Keratinocyte (primary cell): ENCODE measurements around the gene FBN1. TPM values are rescaled to one million over a fixed set of nuclear protein-coding genes. Genes with fewer than 3 reads are reported as not detected.

Experiments used
- DNase-seq: peaks from one replicate; pipeline ENCODE4 v3.0.0-alpha.2; 2011; ENCODE audit warnings: low read depth, missing footprints, low spot score
- FAIRE-seq: peaks from 2 replicates; lab custom pipeline; 2011; peaks lifted over from hg19 to GRCh38; lab: Jason Lieb, UNC
- H2AFZ ChIP-seq: 2 replicates; pipeline ENCODE4 v1.6.0; 2012; ENCODE audit warnings: low read length, control low read depth, inconsistent platforms; ENCODE audit not compliant: control insufficient read depth
- H3K27ac ChIP-seq: 2 replicates; pipeline ENCODE4 v1.5.1; 2011; ENCODE audit warnings: low read length; ENCODE audit not compliant: control insufficient read depth, insufficient read depth
- H3K27me3 ChIP-seq: 3 replicates; pipeline ENCODE4 v1.6.0; 2011; ENCODE audit warnings: low read length; ENCODE audit not compliant: control insufficient read depth, insufficient read depth; ENCODE audit errors: extremely low read depth
- H3K36me3 ChIP-seq, 2 experiments: 2 replicates in 1 of 2; 3 replicates in 1 of 2; pipeline ENCODE4 v1.5.1; 2011; ENCODE audit warnings: low read length in 2 of 2, mild to moderate bottlenecking in 1 of 2; ENCODE audit not compliant: control insufficient read depth in 2 of 2, insufficient read depth in 2 of 2; ENCODE audit errors: extremely low read depth in 1 of 2
- H3K4me1 ChIP-seq: 3 replicates; pipeline ENCODE4 v1.5.1; 2011; ENCODE audit warnings: low read length; ENCODE audit not compliant: control insufficient read depth, insufficient read depth; ENCODE audit errors: extremely low read depth
- H3K4me2 ChIP-seq: 3 replicates; pipeline ENCODE4 v1.6.0; 2011; ENCODE audit warnings: low read depth, low read length; ENCODE audit not compliant: control insufficient read depth, insufficient read depth; ENCODE audit errors: extremely low read depth
- H3K4me3 ChIP-seq, 3 experiments: fragments of 200-600 bp in 1 of 3; sonication (generic) in 1 of 3; 2 replicates in 2 of 3; 3 replicates in 1 of 3; pipeline ENCODE4 v1.5.1; 2011 to 2016; ENCODE audit warnings: low read length in 3 of 3, mild to moderate bottlenecking in 3 of 3, control low read depth in 2 of 3, inconsistent platforms in 1 of 3, low read depth in 1 of 3, mixed read lengths in 1 of 3, mixed run types in 1 of 3, moderate library complexity in 1 of 3; ENCODE audit not compliant: control insufficient read depth in 2 of 3, insufficient read depth in 2 of 3; ENCODE audit errors: extremely low read depth in 1 of 3
- H3K79me2 ChIP-seq: 2 replicates; pipeline ENCODE4 v1.6.0; 2012; ENCODE audit warnings: low read length; ENCODE audit not compliant: control insufficient read depth, insufficient read depth
- H3K9ac ChIP-seq: 3 replicates; pipeline ENCODE4 v1.6.0; 2011; ENCODE audit warnings: low read length; ENCODE audit not compliant: control insufficient read depth, insufficient read depth; ENCODE audit errors: extremely low read depth
- H3K9me1 ChIP-seq: 3 replicates; pipeline ENCODE4 v1.6.0; 2011; ENCODE audit warnings: low read length; ENCODE audit not compliant: control insufficient read depth, insufficient read depth; ENCODE audit errors: extremely low read depth
- H3K9me3 ChIP-seq: 2 replicates; pipeline ENCODE4 v1.5.1; 2012; ENCODE audit warnings: low read depth, low read length; ENCODE audit not compliant: control insufficient read depth
- H4K20me1 ChIP-seq: 3 replicates; pipeline ENCODE4 v1.6.0; 2011; ENCODE audit warnings: low read length; ENCODE audit not compliant: control insufficient read depth, insufficient read depth; ENCODE audit errors: extremely low read depth
- EZH2 ChIP-seq: IDR thresholded peaks from one replicate; pipeline ENCODE4 v1.6.1; 2012; ENCODE audit warnings: inconsistent platforms, mild to moderate bottlenecking, low read length, moderate library complexity
- dilution Hi-C: fragments of 300-500 bp; cut with MboI; formaldehyde crosslinking; loops from one replicate; pipeline ENCODE4 v1.7.0; 2020; ENCODE audit warnings: low sequenced_read_pairs; ENCODE audit not compliant: extremely low pct_ligation_motif_present
- polyA plus RNA-seq, 5 experiments: library from polyadenylated mRNA; depleted of rRNA in 3 of 5; stranded (reverse) in 3 of 5; stranded (forward) in 1 of 5; unstranded in 1 of 5; fragments of >200 nt; gene quantifications; 1 replicate in 1 of 5; 2 replicates in 3 of 5; 3 replicates in 1 of 5; pipeline versions ENCODE4 v1.2.1 to v1.2.3, GENCODE V29; 2011 to 2012; ENCODE audit warnings: missing spikeins in 2 of 5, low read depth in 1 of 5, low replicate concordance in 1 of 5
- TF ChIP-seq, protein P1 (sequence below), 3 experiments: IDR thresholded peaks in 1 of 3; conservative IDR thresholded peaks in 1 of 3; optimal IDR thresholded peaks in 1 of 3; 2 replicates in 2 of 3; 3 replicates in 1 of 3; pipeline versions ENCODE3 to v1.5.1; 2011; ENCODE audit warnings: low read length in 3 of 3, mild to moderate bottlenecking in 3 of 3, moderate library complexity in 2 of 3, control low read depth in 1 of 3, inconsistent platforms in 1 of 3; ENCODE audit not compliant: insufficient read depth in 2 of 3; ENCODE audit errors: extremely low read depth in 1 of 3

Gene FBN1
- polyA plus RNA-seq, 1 donor (not counting 4 experiments of a cell fraction or from before 2014, with no cell fraction given): 3.5 TPM

DNA sequence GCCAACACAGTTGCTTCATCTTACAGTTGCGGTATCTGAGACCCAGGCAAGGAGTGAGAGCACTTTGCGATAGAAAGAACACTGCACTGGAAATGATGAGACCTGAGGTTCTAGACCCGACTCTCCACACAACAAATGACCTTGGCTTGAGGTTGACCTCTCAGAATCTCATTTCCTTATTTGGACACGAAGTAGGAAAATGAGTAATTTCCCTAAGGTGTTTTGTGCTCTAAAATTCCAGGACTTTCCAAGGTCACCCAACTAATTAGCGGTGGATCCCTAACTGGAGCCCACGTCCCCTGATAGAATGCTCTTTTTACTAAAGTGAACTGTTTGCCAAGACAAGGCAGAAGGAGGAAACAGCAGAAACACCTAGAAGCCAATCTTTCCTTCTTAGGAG lies 26.7 kb upstream of the FBN1 start:
- peak overlapping the region; percentile 80 for H3K27ac ChIP-seq
- peaks cover 13% of the 10 kb centered on the region for H3K4me1 ChIP-seq
- no peaks in the 10 kb centered on the region for H3K36me3 ChIP-seq
- H3K9ac ChIP-seq: peak overlapping the region; percentile 16
- no peaks in the 10 kb centered on the region for H3K27me3 ChIP-seq
- H3K9me3 ChIP-seq: no peaks in the 10 kb centered on the region
- TF ChIP-seq, protein P1, sequence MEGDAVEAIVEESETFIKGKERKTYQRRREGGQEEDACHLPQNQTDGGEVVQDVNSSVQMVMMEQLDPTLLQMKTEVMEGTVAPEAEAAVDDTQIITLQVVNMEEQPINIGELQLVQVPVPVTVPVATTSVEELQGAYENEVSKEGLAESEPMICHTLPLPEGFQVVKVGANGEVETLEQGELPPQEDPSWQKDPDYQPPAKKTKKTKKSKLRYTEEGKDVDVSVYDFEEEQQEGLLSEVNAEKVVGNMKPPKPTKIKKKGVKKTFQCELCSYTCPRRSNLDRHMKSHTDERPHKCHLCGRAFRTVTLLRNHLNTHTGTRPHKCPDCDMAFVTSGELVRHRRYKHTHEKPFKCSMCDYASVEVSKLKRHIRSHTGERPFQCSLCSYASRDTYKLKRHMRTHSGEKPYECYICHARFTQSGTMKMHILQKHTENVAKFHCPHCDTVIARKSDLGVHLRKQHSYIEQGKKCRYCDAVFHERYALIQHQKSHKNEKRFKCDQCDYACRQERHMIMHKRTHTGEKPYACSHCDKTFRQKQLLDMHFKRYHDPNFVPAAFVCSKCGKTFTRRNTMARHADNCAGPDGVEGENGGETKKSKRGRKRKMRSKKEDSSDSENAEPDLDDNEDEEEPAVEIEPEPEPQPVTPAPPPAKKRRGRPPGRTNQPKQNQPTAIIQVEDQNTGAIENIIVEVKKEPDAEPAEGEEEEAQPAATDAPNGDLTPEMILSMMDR (optimal IDR thresholded peaks at IDR 0.05 in 1 of 3, IDR thresholded peaks at IDR 0.05 in 1 of 3, conservative IDR thresholded peaks at IDR 0.05 in 1 of 3; ENCODE audit: extremely low read depth in 1 of 3, insufficient read depth in 2 of 3, low read length in 3 of 3): no peak
- TF ChIP-seq EZH2: no peak
- no peak overlapping the region for H2AFZ ChIP-seq
- no peaks in the 10 kb centered on the region for H3K79me2 ChIP-seq
- dilution Hi-C loops: no loop called here
- H3K4me2 ChIP-seq: no peak overlapping the region
- DNase-seq (no peak), FAIRE-seq (no peak)
- H4K20me1 ChIP-seq: no peaks in the 10 kb centered on the region
- no peak overlapping the region for H3K4me3 ChIP-seq
- H3K9me1 ChIP-seq: no peaks in the 10 kb centered on the region

DNA sequence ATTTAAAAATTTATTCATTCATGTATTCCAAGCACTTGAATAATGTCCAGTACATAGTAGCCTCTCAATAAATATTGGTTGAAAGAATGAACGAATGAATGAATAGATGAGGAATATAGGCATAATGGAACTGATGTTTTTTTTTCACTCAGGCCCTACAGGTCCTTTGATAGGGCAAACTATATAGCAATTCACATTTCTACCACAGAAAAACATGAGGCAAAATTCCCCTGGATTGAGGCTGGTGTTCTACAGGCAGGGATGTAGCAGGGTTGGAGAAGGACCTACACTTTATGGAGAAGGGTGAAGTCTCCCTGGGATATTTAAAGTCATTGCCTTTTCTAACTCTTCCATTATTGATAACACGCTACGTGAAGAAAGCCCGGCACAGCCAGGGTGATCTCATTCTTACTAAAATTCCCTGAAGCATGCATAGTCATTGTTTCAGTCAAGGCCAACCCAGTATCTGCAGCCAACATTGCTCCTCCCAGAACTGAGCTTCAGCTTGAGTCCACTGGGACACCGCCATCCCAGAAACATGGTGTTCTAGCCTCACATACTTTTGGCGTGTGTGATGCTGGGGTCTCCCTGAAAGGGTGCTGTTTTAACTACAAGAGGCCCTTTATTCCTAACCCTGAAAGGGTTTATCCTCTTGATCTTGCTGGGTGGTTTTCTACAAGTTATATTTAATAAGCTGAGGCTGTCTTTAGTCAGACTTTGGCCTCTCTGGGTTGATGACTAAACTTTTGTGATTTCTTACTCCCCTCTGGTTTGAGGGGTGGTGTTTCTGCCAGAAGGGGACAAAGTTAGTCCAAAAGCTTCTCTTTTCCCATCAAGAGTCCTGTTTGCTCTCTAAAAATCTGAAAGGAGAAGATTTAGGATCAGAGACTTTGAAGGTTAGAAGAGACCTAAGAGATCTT lies 25.9 kb upstream of the FBN1 start:
- DNase-seq (no peak), FAIRE-seq (peak; percentile 81)
- peak overlapping the region; percentile 54 for H3K9ac ChIP-seq

More for the DNA sequence above, 25.9 kb upstream of the FBN1 start:
- dilution Hi-C loops: no loop called here
- no peak overlapping the region for H3K4me3 ChIP-seq
- no peaks in the 10 kb centered on the region for H3K36me3 ChIP-seq
- H4K20me1 ChIP-seq: no peaks in the 10 kb centered on the region
- H3K4me2 ChIP-seq: peak overlapping the region; percentile 65
- TF ChIP-seq EZH2: no peak
- H3K79me2 ChIP-seq: no peaks in the 10 kb centered on the region
- peaks cover 13% of the 10 kb centered on the region for H3K4me1 ChIP-seq
- H3K27ac ChIP-seq: peak overlapping the region; percentile 80
- H3K9me1 ChIP-seq: no peaks in the 10 kb centered on the region
- H3K9me3 ChIP-seq: no peaks in the 10 kb centered on the region
- peak overlapping the region; percentile 88 for H2AFZ ChIP-seq
- H3K27me3 ChIP-seq: no peaks in the 10 kb centered on the region
